ENCODE measurements around the gene RHBDL1.
A peak's percentile ranks its signal among the peaks of the same experiment; 100 is the strongest.
"Not testable (repeated sequence)": the region's sequence is repeated elsewhere in the genome, so short reads cannot be mapped to it uniquely, and the experiment has no call there.

RHBDL1 gene

DNA sequence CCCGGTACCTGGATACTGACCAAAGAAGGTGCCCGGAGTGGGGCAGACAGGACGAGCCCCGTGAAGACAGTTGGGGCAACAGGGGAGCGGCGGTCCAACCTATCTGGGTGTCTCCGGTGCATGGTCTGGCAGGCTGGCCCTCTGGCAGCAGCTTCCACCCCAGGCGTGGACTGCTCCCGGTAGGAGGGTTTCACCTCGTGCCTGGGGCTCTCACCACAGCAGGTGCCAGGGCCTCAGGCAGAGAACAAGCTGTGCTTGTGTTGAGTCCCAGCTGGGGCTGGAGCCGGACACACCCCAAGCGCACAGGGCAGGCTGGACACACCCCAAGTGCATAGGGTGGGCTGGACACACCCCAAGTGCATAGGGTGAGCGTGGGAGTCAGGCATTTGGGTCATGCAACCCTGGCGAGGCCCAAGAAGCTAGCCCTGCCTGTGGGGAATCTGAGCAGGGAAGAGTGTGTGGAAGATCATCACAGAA is 31.6 kb downstream of the RHBDL1 start:
- DNase-seq (ENCODE audit: low read depth) = no peak

DNA sequence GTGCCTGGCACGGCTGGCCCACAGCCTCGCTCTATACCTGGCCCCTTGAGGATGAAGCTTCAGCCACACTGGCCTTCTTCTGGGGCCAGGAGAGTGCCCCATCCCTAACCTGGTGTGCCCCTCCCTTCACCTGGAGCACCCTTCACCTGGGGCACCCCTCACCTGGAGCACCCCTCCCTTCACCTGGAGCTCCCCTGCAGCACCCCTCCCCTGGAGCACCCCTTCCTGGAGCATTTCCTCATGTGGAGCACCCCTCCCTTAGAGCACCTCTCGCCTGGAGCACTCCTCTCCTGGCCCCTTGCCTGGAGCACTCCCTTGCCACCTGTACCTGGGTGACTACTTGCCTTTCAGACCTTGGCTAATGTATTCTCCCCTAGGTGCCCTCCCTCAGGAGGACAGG is 32.5 kb downstream of the RHBDL1 start:
- DNase-seq (ENCODE audit: low read depth) = no peak

DNA sequence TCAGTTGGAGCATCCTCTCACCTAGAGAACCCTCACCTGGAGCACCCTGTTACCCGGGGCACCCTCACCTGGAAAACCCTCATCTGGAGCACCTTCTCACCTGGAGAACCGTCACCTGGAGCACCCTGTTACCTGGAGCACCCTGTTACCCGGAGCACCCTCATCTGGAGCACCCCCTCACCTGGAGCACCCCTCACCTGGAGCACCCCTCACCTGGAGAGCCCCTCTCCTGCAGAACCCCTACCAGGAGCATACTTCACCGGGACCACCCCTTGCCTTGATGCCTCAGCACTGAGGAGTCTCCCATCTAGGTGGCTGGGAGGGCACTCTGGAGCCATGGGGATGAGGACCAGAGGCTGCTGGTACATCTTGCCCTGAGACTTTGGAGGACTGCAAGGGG is 33.5 kb downstream of the RHBDL1 start:
- DNase-seq (ENCODE audit: low read depth) = no peak

DNA sequence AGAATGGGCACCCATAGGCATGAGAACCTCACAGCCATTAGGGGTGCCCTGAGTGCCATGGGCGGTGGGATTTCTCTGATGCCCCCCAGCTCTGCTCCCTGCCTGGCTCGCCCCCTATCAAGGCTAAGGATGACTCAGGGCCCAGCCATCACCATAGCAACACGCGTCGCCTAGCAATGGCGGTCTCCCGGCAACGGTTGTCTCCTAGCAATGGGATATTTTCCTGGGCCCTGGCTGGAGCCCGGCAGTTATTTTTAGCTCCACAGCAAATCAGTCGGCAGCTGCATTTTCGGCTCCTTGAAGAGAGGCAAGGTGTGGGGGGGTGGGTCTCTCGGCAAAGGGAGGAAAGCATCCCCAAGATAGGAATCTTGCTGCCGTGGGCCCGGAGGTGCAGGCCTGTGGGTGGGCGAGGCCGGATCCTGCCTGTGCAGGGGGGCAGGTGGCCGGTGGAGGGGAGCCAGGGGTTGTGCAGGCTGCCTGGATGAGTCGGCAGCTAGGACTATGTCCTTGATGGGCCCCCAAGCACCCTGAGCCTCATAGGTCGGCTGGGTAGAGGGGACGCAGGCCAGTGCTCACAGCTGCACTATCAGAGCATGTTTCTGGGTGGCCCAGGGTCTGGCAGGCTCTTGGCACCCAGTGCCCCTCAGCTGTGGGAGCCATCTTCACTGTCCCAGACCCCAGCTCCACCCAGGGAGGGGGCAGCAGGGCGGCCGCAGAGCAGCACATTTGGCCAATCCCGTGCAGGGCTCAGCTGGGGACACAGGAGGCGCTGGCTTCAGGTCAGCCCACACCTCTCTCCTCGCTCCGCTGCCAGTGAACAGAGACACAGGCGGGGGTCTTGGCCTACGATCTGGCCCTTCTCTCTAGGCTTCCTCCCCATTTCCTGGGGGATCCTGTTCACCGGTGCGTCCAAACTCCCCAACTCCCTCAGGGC is 34.4 kb downstream of the RHBDL1 start:
- no peak for DNase-seq (ENCODE audit: low read depth)

DNA sequence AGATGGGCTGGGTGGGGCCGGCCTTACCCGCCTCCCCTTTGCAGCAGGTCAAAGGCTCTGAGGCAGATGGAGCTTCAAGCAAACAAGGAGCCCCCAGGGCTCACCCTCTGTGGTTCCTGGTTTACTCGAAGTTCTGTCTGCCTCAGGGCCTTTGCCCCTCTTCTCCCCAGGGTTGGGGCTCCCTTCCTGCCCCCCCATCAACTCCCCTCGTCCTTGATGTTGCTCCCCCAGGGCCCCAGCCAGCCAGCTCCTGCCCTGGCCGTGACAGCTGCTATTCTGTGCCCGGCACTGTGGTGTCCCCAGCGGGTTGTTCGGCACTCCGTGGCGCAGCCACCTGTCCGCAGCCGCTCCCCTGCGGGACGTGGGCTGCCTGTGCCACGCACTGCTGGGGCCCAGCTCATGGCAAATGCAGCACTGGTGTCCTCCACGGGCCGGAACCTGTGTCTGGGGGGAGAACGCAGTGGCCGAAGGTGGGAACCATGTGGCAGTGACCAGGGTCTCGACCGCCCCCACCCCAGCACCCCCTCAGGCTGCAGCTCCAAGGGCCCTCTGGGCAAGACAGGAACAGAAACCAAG is 35.1 kb downstream of the RHBDL1 start:
- DNase-seq (ENCODE audit: low read depth) = no peak

DNA sequence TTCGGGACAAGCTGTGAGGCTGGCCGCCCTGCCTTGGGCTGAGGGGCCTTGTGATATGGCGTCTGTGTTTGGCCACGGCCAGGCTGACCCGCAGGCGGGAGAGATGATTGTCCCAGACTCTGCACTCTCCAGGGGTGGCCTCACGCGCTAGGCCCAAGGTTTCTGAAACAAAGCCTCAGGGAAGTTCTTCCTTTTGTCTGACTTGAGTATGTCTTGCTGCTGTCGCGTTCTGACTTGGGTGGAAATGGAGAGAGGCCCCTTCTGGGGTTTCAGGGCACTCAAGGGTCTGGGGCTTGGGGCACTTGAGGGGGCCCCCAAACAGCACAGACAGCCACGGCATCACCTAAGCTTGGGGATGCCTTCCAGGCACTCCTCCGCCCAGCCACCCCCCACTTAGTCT is 35.6 kb downstream of the RHBDL1 start:
- DNase-seq (ENCODE audit: low read depth) = no peak

DNA sequence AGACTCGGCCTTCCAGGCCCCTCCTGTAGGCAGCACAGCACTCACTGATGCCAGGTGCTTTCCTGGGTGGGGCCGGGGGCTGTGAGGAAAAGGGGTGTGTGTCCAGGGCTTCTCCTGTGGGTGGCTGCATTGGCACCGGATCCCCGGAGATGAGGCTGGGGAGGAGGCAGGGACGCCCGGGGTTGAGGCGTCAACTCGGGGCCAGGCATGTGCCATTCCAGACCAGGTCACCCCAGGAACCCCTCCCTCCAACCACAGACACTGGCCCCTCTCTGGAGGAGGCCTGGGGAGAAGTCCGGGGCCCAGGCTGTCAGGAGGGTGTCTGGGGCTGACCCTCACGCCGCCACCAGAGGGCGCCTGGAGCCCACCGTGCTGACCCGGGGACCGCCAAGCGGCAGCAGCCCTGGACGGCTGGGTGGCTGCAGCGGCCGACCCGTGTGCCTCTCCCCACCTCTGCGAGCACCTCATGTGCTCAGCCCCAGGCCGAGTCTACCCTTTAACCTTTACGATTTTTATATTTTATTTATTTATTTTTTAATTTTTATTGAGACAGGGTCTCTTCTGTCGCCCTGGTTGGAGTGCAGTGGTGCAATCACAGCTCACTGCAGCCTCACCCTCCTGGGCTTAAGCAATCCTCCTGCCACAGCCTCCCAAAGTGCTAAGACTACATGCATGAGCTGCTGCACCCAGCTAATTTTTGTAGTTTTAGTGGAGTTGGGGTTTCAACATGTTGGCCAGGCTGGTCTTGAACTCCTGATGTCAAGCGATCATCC is 36.3 kb downstream of the RHBDL1 start:
- DNase-seq (ENCODE audit: low read depth) = peak; percentile 72

DNA sequence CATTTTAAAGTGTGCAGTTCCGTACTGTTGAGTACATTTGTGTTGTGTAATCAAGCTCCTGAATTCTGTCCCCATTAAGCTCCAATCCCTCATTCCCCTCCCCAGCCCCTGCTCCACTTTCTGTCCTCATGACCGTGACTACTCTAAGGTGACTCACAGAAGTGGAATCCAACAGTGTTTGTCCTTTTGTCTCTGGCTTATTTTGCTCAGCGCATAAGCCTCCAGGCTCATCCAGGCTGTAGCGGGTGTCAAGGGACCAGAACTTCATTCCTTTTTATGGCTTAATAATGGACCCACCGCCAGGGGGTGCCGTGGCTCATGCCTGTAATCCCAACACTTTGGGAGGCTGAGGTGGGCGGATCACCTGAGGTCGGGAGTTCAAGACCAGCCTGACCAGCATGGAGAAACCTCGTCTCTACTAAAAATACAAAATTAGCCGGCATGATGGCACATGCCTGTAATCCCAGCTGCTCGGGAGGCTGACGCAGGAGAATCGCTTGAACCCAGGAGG is 37.3 kb downstream of the RHBDL1 start:
- not testable (repeated sequence) for DNase-seq (ENCODE audit: low read depth)

DNA sequence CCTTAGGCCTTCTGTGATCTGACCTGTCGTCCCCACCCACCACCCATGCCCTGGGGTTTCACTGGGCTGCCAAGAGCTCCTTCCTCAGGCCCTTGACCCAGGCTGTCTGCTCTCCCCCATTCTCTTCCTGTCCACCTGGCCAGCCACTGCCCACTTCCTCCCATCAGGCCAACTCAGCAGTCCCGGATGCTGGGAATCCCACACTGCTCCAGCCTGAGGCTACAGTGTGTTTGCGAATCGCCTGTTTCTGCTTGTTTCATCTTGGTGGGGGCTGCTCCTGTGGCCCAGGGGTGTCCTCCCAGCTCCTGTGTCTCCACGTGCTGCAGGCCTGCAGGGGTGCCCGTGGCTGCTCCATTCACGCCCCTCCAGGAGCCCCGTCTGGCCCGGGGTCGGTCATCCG is 38.6 kb downstream of the RHBDL1 start:
- DNase-seq (ENCODE audit: low read depth) = no peak

DNA sequence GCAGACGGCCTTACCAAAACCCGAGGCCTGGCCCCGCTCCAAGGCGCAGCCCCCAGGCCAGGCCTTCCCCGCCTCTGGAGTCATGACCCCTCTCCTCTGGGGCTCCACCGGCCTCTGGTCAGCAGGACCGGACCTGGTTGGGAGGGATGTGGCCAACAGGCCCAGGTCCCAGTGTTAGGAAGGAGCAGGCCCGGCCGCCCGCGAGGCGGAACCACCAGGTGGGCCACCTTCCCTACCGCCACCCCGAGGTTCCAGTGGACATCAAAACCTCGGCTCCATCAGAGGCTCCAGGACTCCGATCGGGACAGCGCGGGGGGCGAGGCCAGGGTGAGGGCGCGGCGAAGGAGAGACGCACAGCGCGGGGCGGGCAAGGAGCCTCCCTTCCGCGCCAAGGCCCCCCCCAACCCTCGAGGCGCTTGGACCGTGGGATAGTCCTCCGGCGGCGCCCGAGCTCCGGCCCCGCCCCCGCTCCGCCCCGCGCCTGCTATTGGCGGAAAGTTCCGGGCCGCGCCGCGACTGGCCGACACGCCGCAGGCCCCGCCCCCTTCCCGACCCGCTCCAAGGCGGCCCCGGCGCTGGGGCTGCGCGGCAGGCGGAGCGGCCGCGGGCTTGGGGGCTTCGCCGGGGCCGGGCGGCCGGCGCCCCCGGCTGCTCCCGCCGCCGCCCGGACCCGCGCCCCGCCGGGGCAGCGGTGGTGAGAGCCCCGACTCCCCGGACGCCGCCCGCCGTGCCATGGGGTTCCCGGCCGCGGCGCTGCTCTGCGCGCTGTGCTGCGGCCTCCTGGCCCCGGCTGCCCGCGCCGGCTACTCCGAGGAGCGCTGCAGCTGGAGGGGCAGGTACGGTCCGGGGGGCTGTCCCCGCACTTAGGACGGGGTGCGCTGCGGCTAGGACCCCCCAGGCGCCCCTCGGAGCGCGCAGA is 39.3 kb downstream of the RHBDL1 start, which contains the start of gene METRN:
METRN (plus strand) TSS at position 561 of the 919 bp plus-strand sequence; CDS start at position 733, 172 bp downstream.
- peak; percentile 81 for DNase-seq (ENCODE audit: low read depth)

DNA sequence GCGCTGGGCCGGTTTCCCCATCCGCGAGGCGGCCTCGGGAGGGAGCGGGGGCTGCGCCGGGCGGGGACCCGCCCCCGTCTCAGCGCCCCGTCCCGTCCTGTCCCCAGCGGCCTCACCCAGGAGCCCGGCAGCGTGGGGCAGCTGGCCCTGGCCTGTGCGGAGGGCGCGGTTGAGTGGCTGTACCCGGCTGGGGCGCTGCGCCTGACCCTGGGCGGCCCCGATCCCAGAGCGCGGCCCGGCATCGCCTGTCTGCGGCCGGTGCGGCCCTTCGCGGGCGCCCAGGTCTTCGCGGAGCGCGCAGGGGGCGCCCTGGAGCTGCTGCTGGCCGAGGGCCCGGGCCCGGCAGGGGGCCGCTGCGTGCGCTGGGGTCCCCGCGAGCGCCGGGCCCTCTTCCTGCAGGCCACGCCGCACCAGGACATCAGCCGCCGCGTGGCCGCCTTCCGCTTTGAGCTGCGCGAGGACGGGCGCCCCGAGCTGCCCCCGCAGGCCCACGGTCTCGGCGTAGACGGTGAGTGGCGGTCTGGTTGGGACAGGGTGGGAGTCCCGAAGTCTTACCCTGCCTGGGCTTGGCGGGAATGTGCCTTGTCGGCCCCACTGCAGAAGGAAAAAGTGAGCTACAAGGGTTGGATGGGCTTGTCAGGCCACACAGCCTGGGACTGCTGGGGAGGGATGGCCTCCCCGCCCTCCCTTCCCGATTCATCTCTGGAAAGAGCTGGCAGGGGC is 40.2 kb downstream of the RHBDL1 start:
- no peak for DNase-seq (ENCODE audit: low read depth)

DNA sequence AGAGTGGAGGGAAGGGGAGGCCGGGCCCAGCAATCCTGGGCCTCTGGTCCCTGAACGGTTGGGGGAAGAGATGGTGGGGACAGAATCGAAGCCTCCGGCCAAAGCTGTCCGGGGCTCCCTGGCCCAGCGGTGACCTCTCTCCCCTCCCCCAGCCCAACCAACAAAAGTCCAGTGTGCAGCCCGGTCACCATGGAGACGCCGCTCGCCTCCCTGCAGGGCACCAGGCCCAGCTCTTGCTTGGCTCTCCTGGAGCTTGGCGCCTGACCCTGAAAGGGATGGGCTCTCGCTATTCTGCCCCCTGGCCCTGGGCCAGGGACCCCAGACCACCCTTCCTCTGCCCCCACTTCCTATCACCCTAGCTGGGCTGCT is 40.7 kb downstream of the RHBDL1 start:
- no peak for DNase-seq (ENCODE audit: low read depth)

DNA sequence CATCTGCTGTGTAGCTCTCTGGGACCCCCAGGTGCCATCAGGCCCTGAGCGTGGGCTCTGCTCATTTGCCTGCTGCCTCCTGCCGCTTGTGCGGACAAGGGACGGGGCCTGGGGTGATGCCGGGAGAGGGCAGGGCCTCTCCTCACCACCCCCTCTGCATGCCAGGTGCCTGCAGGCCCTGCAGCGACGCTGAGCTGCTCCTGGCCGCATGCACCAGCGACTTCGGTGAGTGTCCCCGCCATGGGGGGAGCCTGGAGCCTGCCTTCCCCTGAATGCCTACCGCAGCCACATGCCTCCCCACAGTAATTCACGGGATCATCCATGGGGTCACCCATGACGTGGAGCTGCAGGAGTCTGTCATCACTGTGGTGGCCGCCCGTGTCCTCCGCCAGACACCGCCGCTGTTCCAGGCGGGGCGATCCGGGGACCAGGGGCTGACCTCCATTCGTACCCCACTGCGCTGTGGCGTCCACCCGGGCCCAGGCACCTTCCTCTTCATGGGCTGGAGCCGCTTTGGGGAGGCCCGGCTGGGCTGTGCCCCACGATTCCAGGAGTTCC is 41.4 kb downstream of the RHBDL1 start:
- no peak for DNase-seq (ENCODE audit: low read depth)

DNA sequence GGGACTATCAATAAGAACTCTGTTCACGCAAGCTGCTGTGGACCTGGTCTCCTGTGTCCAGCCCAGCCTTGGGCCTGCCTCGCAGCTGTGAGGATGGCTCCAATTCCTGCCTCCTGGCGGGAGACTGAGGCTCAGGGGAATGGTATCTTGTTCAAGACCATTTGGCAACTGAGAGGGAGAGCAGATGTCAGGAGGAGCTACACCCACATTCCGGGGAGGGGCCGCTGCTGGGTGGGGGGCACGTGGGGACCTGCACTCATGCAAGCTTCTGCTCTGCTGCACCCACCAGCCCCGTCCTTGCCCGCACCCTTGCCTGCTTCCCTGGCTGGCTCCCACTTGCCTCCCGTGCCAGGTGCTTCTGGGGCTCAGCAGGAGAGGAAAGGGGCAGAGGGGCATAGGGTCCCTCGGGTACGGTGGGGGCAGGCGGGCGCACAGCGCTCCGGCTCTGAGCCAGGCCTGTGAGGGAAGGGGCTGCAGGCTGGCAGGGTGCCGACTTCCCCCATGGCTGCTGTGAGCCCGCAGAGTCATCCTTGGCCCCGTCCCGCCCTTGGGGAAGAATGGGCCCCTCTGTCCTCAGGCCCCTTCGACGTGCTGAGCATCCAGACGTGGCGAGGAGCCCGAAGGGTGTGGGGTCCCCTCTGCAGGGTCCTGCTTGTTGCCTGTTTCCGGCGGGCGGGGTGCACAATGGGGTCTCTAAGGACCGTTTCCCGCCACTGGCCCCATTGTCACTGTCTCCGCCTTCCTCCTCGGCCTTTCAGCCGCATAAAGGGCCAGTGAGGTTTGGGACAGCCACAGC is 42.2 kb downstream of the RHBDL1 start:
- DNase-seq (ENCODE audit: low read depth) = no peak

DNA sequence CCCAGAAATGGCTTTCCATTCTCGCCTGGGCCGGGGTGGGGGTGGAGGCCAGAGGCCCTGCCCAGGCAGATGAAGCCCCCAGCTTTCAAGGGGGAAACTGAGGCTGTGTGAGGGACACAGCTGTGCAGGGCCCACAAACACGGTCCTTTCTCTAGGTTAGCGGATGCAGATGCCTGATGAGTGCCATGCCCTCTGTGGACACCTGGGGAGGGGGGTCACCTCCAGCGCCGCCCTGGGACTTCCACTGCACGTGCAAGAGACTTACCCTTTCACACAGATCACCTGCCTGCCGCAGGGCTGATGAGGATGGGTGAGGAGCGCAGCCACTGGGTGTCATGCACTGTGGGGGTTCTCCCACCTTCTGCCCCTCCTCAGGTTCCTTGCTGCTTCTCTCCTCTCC is 42.9 kb downstream of the RHBDL1 start:
- DNase-seq (ENCODE audit: low read depth) = no peak

DNA sequence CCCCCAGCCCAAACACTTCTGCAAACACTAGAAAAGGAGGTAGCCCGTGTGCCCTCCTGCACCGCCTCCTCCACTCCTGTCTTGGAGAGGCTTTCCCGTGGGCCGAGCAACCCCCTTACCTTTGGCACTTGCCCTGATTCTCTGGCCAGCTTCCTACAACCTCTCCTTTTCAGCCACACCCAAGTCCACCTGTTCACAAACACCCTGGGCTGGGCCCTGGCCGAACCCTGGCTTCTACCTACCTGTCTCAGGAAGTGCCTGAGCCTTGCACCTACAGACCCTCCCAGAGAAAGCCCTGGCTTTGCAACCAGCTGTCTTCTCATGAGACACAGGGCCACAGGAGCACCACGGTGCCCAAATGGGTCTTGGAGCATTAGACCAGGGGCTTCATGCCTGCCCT is 43.5 kb downstream of the RHBDL1 start:
- no peak for DNase-seq (ENCODE audit: low read depth)

DNA sequence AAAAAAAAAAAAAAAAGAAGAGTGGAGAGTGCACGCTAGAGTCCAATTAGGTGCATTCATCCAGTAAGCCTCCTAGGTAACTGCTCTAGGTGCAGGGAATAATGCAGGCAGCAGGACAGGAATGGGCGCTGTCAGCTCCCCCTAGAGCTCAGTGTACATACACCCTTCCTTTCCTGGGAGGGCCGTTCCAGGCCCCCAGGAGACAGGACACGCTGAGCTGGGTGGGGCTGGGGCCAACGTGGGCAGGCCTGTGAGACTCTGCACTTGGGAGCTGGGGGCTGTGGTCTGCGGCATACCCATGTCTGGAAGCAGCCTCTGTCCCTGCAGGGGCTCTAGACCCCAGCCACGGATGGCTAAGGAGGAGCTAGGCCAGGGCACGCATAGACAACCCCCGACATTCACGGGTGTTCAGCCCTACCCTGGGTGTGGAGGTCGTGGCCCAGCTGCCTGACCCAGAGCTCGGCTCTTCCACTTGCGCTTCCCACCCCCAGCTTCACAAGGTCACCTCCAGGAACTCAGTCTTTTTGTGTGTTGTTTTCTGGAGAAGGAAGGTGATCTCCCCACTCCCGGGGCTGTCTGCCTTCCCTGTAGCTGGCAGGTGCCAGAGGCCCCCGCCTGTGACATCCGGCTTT is 44.5 kb downstream of the RHBDL1 start:
- DNase-seq (ENCODE audit: low read depth) = no peak

DNA sequence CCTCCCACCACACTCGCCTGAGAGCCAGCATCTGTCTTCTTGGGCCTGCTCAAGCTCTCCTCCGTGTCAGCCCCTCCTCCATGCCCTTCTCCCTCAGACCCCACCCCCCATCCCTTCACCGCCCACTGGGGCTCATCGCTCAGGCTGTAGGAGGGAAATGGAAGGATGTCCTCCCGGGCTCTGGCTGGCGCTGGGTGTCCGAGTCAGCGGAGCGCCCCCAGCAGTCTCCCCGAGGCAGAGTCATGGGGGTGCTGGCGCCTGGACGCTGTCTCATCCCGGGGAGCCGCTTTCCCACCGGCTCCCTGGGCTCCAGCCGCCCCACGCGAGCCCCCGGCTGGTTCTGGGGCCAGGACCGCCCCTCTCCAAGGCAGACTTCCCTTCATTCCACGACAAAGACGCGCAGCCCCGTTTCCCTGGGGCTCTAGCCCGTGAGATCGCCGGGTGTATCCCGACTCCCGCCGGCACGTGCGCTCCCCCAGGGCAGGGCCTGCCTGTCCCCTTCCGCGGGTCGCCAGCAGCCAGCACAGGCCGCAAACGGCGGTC is 45.0 kb downstream of the RHBDL1 start:
- DNase-seq (ENCODE audit: low read depth) = no peak
